GM23248 (cell line): ENCODE data around the gene GDPGP1. TPM values are rescaled to one million over a fixed set of nuclear protein-coding genes. Genes with fewer than 3 reads are reported as not detected.

ENCODE experiments used
- DNase-seq: peaks from one replicate; pipeline ENCODE4 v3.0.0-alpha.2; 2015
- H2AFZ ChIP-seq: fragments of 200-600 bp; sonication (generic); 2 replicates; pipeline ENCODE4 v1.6.1; 2016; ENCODE audit warnings: antibody characterized with exemption
- H3F3A ChIP-seq: fragments of 200-600 bp; sonication (generic); 2 replicates; pipeline ENCODE4 v1.6.1; 2016; ENCODE audit warnings: mild to moderate bottlenecking, antibody characterized with exemption, mixed run types; ENCODE audit not compliant: insufficient read depth
- H3K27ac ChIP-seq: fragments of 200-600 bp; sonication (generic); 2 replicates; pipeline ENCODE4 v1.5.1; 2016; ENCODE audit warnings: mild to moderate bottlenecking
- H3K27me3 ChIP-seq: fragments of 200-600 bp; sonication (generic); replicated peaks from 2 replicates; pipeline ENCODE4 v1.6.1; 2016; ENCODE audit warnings: mild to moderate bottlenecking; ENCODE audit not compliant: insufficient read depth
- H3K36me3 ChIP-seq: fragments of 200-600 bp; sonication (generic); 2 replicates; pipeline ENCODE4 v1.6.1; 2016; ENCODE audit warnings: low read depth, mild to moderate bottlenecking
- H3K4me1 ChIP-seq: fragments of 200-600 bp; sonication (generic); 2 replicates; pipeline ENCODE4 v1.6.1; 2016; ENCODE audit warnings: mild to moderate bottlenecking; ENCODE audit not compliant: insufficient read depth
- H3K4me2 ChIP-seq: fragments of 200-600 bp; sonication (generic); one replicate; pipeline ENCODE4 v1.6.1; 2016; ENCODE audit warnings: mild to moderate bottlenecking; ENCODE audit not compliant: unreplicated experiment
- H3K4me3 ChIP-seq: fragments of 200-600 bp; sonication (generic); 2 replicates; pipeline ENCODE4 v1.5.1; 2016; ENCODE audit warnings: mild to moderate bottlenecking
- H3K79me2 ChIP-seq: fragments of 200-600 bp; sonication (generic); 2 replicates; pipeline ENCODE4 v1.6.1; 2016; ENCODE audit warnings: mild to moderate bottlenecking; ENCODE audit not compliant: insufficient read depth
- H3K9ac ChIP-seq: fragments of 200-600 bp; sonication (generic); 2 replicates; pipeline ENCODE4 v1.6.1; 2016; ENCODE audit warnings: mild to moderate bottlenecking
- H3K9me2 ChIP-seq: fragments of 200-600 bp; sonication (generic); 2 replicates; pipeline ENCODE4 v1.6.1; 2016; ENCODE audit warnings: mixed run types, mild to moderate bottlenecking, moderate library complexity; ENCODE audit not compliant: insufficient read depth
- H3K9me3 ChIP-seq: fragments of 200-600 bp; sonication (generic); one replicate; pipeline ENCODE4 v1.6.1; 2017; ENCODE audit warnings: low read depth
- H4K20me1 ChIP-seq: fragments of 200-600 bp; sonication (generic); 2 replicates; pipeline ENCODE4 v1.6.0; 2016; ENCODE audit not compliant: insufficient read depth
- EZH2 ChIP-seq: fragments of 200-600 bp; sonication (generic); IDR thresholded peaks from 2 replicates; pipeline ENCODE4 v1.6.1; 2018; ENCODE audit warnings: antibody characterized with exemption, mild to moderate bottlenecking; ENCODE audit not compliant: insufficient read depth, poor library complexity, severe bottlenecking
- EZH2phosphoT487 ChIP-seq: fragments of 200-600 bp; sonication (generic); IDR thresholded peaks from 2 replicates; pipeline ENCODE4 v1.6.1; 2018; ENCODE audit warnings: antibody characterized with exemption, moderate library complexity, mild to moderate bottlenecking, low read depth; ENCODE audit not compliant: insufficient read depth
- WGBS, 2 experiments: methylation state at CpG; one replicate each; pipeline ENCODE4 v1.1.6; 2015 to 2017; ENCODE audit warnings: low lambda C conversion rate in 2 of 2, low coverage in 1 of 2; ENCODE audit errors: missing lambda C conversion rate in 2 of 2; 5-methylcytosine and 5-hydroxymethylcytosine counted together
- in situ Hi-C: fragments of 300-500 bp; cut with MboI; formaldehyde crosslinking; loops from 2 replicates; pipeline ENCODE4 v1.15.0; 2020
- polyA plus RNA-seq: library from polyadenylated mRNA; unstranded; fragments of >200 nt; fragmentation: Nextera tagmentation; extraction: Ambion mirVana; gene quantifications from 2 replicates; pipeline ENCODE4 v1.2.1, GENCODE V29; 2016
- total RNA-seq: library from RNA; depleted of rRNA; stranded (reverse); fragments of >200 nt; shearing (Covaris generic); gene quantifications from 2 replicates; pipeline ENCODE4 v1.2.3, GENCODE V29; 2014

GDPGP1 gene
- total and polyA plus RNA-seq, 2 experiments from 2014 or later, result 1.3 to 9.0 TPM

GRCh38 chr15:90188914-90189748 lies 44.9 kb upstream of the GDPGP1 start:
- no peak for DNase-seq
- Histone ChIP-seq H4K20me1 (no peaks in the 10 kb centered on the region), H3K9me2 (no peaks in the 10 kb centered on the region), H3K9ac (no peak overlapping the region), H3K4me2 (no peak overlapping the region), H3K79me2 (no peaks in the 10 kb centered on the region), H3K9me3 (no peaks in the 10 kb centered on the region), H3K27me3 (no peaks in the 10 kb centered on the region), H3K27ac (no peak overlapping the region), H3K4me1 (peaks cover 4% of the 10 kb centered on the region), H3K4me3 (no peak overlapping the region), H3K36me3 (no peaks in the 10 kb centered on the region), H2AFZ (no peak overlapping the region), H3F3A (no peaks in the 10 kb centered on the region)
- 90 to 91% methylated on average over 7 to 8 of the region's 8 CpGs for WGBS, 2 experiments
- in situ Hi-C loops, result no loop called here
- TF ChIP-seq EZH2phosphoT487 (no peak), EZH2 (no peak)

- H4K20me1 ChIP-seq, result no peaks in the 10 kb centered on the region
- 89 to 96% methylated on average over 10 of the region's 10 CpGs for WGBS, 2 experiments
- TF ChIP-seq EZH2, result no peak
- TF ChIP-seq EZH2phosphoT487, result no peak
- H3K79me2 ChIP-seq, result no peaks in the 10 kb centered on the region
- in situ Hi-C loops, result no loop called here
- no peaks in the 10 kb centered on the region for H3K4me1 ChIP-seq
- H3K4me2 ChIP-seq, result no peak overlapping the region
- no peaks in the 10 kb centered on the region for H3F3A ChIP-seq
- H3K9ac ChIP-seq, result no peak overlapping the region
- H3K9me2 ChIP-seq, result no peaks in the 10 kb centered on the region
- H2AFZ ChIP-seq, result no peak overlapping the region
- H3K36me3 ChIP-seq, result no peaks in the 10 kb centered on the region
- H3K9me3 ChIP-seq, result no peaks in the 10 kb centered on the region
- H3K27ac ChIP-seq, result no peak overlapping the region
- H3K4me3 ChIP-seq, result no peak overlapping the region
- DNase-seq, result no peak
- no peaks in the 10 kb centered on the region for H3K27me3 ChIP-seq
These were observed 44.1 kb upstream of the GDPGP1 start for GRCh38 chr15:90189781-90190467.

- Histone ChIP-seq H3K27ac (no peak overlapping the region), H3K4me1 (no peaks in the 10 kb centered on the region), H3K4me2 (no peak overlapping the region), H3K9me3 (no peaks in the 10 kb centered on the region), H3K27me3 (no peaks in the 10 kb centered on the region), H3K9ac (no peak overlapping the region), H3K4me3 (no peak overlapping the region), H3K36me3 (no peaks in the 10 kb centered on the region), H2AFZ (no peak overlapping the region), H3K79me2 (no peaks in the 10 kb centered on the region), H3F3A (no peaks in the 10 kb centered on the region), H4K20me1 (no peaks in the 10 kb centered on the region), H3K9me2 (no peaks in the 10 kb centered on the region)
- in situ Hi-C loops, result no loop called here
- TF ChIP-seq EZH2 (no peak), EZH2phosphoT487 (no peak)
- DNase-seq, result no peak
- 94 to 97% methylated on average over 10 of the region's 10 CpGs for WGBS, 2 experiments
These were observed 43.2 kb upstream of the GDPGP1 start for GRCh38 chr15:90190606-90191343.

- Histone ChIP-seq H3K36me3 (no peaks in the 10 kb centered on the region), H2AFZ (no peak overlapping the region), H3K4me2 (no peak overlapping the region), H3K79me2 (no peaks in the 10 kb centered on the region), H3K27ac (no peak overlapping the region), H3K4me3 (no peak overlapping the region), H3K9me3 (no peaks in the 10 kb centered on the region), H3F3A (no peaks in the 10 kb centered on the region), H3K27me3 (no peaks in the 10 kb centered on the region), H4K20me1 (no peaks in the 10 kb centered on the region), H3K9ac (no peak overlapping the region), H3K4me1 (no peaks in the 10 kb centered on the region), H3K9me2 (no peaks in the 10 kb centered on the region)
- DNase-seq, result no peak
- no peak for TF ChIP-seq EZH2phosphoT487
- no peak for TF ChIP-seq EZH2
- in situ Hi-C loops, result no loop called here
- 88% methylated on average over 3 of the region's 3 CpGs for WGBS, 2 experiments
These were observed 42.7 kb upstream of the GDPGP1 start for GRCh38 chr15:90191344-90191687.
